Measurements from ENCODE around the gene SLC50A1.

SLC50A1 gene

DNA sequence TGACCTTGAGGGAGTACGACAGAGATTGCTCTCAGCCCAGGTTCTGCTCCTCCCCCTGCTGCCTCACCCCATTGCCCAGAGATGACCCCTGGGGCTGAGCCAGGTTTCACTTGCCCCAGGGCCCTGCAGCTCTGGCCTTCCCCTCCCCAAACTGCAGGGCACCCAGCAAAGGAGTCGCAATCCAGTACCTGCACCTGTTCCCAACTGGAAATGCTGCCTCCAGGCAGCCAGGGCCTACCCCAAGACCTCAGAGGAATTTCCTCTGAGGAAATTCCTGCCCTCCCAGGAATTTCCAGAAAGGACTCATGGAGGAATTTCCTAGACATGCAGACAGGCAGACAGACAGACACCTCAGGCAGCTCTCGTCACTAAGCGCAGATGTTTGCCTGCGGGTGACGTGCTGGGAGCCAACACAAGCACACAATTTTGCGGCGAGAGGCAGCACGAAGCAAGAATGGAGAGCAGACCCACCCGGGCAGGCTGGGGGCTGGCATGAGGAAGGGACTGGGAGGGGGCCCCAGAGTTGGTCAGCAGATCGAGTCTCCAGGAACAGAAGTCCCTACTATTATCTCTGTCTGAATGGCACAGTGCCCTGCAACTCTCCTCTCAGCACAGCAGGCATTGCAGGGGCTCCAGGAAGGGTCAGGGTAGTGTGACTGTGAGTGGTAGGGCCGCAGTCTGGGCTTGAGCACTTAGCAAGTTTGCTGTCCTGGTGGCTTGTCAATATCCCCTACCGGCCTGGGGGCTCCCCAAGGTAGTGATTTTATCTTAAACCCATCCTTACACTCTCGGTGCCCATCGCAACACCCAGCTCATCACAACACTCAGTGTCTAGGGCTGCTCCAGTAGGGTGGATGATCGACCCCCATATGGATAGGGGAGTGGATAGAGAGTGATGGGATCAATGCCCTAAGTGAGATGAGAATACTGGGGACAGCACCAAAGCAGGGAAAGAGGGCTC, 10.9 kb upstream of the SLC50A1 start:
- no peak overlapping the region for H3K4me3 ChIP-seq (ENCODE audit: low read depth, low read length)
- TF ChIP-seq, protein P1, sequence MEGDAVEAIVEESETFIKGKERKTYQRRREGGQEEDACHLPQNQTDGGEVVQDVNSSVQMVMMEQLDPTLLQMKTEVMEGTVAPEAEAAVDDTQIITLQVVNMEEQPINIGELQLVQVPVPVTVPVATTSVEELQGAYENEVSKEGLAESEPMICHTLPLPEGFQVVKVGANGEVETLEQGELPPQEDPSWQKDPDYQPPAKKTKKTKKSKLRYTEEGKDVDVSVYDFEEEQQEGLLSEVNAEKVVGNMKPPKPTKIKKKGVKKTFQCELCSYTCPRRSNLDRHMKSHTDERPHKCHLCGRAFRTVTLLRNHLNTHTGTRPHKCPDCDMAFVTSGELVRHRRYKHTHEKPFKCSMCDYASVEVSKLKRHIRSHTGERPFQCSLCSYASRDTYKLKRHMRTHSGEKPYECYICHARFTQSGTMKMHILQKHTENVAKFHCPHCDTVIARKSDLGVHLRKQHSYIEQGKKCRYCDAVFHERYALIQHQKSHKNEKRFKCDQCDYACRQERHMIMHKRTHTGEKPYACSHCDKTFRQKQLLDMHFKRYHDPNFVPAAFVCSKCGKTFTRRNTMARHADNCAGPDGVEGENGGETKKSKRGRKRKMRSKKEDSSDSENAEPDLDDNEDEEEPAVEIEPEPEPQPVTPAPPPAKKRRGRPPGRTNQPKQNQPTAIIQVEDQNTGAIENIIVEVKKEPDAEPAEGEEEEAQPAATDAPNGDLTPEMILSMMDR (IDR thresholded peaks at IDR 0.05; ENCODE audit: borderline replicate concordance, insufficient read depth, low read depth, low read length) = no peak

- TF ChIP-seq, protein P1 (IDR thresholded peaks at IDR 0.05; ENCODE audit: borderline replicate concordance, insufficient read depth, low read depth, low read length) = no peak
- H3K4me3 ChIP-seq (ENCODE audit: low read depth, low read length) = no peak overlapping the region
Measured at GRCh38 chr1:155125511-155125945, 10.1 kb upstream of the SLC50A1 start.

- TF ChIP-seq, protein P1 (IDR thresholded peaks at IDR 0.05; ENCODE audit: borderline replicate concordance, insufficient read depth, low read depth, low read length) = no peak
- H3K4me3 ChIP-seq (ENCODE audit: low read depth, low read length) = no peak overlapping the region
Measured at GRCh38 chr1:155125946-155126555, 9.6 kb upstream of the SLC50A1 start.

DNA sequence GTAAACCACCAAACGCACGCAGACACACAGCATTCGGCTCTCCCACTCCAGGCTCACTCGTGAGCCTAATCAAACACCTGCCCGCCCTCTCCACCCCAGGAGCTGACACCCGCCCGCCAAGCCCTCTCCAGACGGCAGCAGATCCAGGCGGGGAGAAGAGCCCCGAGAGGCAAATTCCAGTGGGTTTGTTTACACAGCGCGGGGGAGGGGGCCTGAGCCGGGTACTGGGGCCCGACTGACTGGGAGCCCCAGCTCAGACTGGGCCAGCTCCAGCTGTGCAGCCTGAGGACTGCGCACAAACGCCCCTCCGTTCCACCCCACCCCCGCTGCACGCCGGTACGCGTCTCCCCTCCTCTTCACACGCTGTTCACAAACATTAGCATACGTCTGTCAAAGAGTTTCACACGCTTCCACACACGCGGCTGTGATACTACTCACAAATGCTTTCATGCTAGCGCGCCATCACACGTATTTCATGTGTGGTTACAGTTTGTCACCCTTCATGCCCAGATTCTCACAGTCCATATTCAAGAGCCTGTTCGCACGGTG, 9.0 kb upstream of the SLC50A1 start:
- H3K4me3 ChIP-seq (ENCODE audit: low read depth, low read length) = no peak overlapping the region
- TF ChIP-seq, protein P1 (IDR thresholded peaks at IDR 0.05; ENCODE audit: borderline replicate concordance, insufficient read depth, low read depth, low read length) = no peak

GRCh38 chr1:155127105-155127966, 8.3 kb upstream of the SLC50A1 start, which contains the start of gene EFNA1:
TSS of gene EFNA1 (plus strand) at chr1:155127876. CDS start at chr1:155127978, 102 bp downstream.
- TF ChIP-seq, protein P1 (IDR thresholded peaks at IDR 0.05; ENCODE audit: borderline replicate concordance, insufficient read depth, low read depth, low read length) = no peak
- no peak within 1 kb of the TSS for H3K4me3 ChIP-seq (ENCODE audit: low read depth, low read length)

DNA sequence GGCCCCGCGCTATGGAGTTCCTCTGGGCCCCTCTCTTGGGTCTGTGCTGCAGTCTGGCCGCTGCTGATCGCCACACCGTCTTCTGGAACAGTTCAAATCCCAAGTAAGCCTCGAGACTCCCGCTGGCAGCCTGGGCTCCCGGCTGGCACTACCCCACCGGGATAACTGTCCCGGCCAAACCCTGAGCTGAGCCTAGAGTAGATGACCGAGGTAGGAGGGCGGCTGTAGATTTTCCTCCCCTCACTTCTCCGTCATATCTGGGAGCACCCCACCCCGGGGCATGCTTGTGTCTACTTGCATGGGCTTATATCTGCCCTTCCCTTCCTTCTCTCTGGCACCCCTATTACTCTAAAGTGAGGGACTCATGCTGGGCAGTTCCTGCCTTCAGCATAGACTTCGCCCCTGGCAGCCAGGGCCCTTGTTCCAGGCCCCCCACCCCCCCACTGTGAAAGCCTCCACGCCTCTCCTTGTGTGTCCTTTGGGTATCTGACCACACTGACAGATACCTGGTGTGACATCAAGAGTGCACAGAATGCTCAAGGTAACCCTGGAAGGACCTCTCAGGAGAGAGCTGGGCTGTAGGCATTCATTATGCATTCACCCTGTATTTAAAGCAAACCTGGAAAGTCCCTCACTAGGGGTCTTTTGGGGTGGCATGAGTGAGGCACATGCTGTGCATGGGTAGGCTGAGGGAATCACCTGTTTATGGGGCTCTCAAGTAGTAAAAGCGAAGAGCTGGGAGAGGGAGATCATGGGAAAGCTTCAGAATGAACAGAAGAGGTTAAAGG, 7.5 kb upstream of the SLC50A1 start:
- H3K4me3 ChIP-seq (ENCODE audit: low read depth, low read length) = no peak overlapping the region
- TF ChIP-seq, protein P1 (IDR thresholded peaks at IDR 0.05; ENCODE audit: borderline replicate concordance, insufficient read depth, low read depth, low read length) = no peak
